Left cardiac atrium (tissue), 4 donors: ENCODE measurements around the gene NLRP1. TPM values are rescaled to one million over a fixed set of nuclear protein-coding genes. Genes with fewer than 3 reads are reported as not detected.
"Not testable (repeated sequence)": the region's sequence is repeated elsewhere in the genome, so short reads cannot be mapped to it uniquely, and the experiment has no call there.

Experiments
- ATAC-seq, 2 donors: fragments of 200-7000 bp; cut with Tn5 transposase; one replicate each; pipeline ENCODE4 v1.9.1; 2020; ENCODE audit warnings: mild to moderate bottlenecking in 2 of 2, moderate library complexity in 2 of 2
- DNase-seq: peaks from one replicate; pipeline ENCODE4 v3.0.0-alpha.2; 2020
- intact Hi-C, 2 donors: fragments of 100-400 bp; cut with DNase I; formaldehyde crosslinking; loops; one replicate each; pipeline versions ENCODE4 v1.14.1 to v1.15.1; 2022 to 2023
- total RNA-seq, 2 donors: library from RNA; stranded (reverse); fragmentation: NEBNext Ultra II Directional; extraction: Animal tissue kit (Norgen Biotek cat#: 25700); gene quantifications; one replicate each; pipeline ENCODE4 v1.2.1, GENCODE V29; 2021
- donor health status: DM: no; HTN: yes; CAD: no.
- donor health status: DM: no; HTN: yes; CAD: no; lungs with severe emphysema.
- donor health status: DM: yes; HTN: yes; CAD: no.
- donor health status: Dilated cardiomyopathy.

The NLRP1 gene
- total RNA-seq, 2 donors from 2014 or later = 10.4 to 10.5 TPM

DNA sequence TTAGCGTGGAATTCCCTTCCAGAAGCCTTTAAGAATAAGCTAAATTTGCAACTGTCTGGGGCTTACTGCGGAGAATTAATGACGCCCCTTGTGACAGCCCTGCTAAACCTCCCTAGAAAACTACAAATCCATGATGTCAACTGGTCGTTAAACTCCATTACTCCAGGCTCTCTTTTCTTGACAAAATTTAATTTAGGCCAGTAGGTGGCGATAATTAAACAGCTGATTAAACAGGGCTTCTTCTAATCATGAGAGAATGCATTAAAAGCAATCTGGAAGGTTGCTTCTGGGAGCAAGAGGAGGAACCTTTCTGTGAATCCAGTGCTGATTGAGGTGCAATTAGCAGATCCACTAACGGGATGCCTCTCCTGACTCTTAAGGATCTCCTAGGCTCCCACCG lies 8.1 kb upstream of the NLRP1 start:
- intact Hi-C loops = loop anchor here (5.0 to 10.0 kb wide), 3 partner anchors 122 to 455 kb away; no protein-coding TSS in a partner anchor
- DNase-seq = no peak
- peak in 1 of 2 donors; percentile 42 for ATAC-seq

DNA sequence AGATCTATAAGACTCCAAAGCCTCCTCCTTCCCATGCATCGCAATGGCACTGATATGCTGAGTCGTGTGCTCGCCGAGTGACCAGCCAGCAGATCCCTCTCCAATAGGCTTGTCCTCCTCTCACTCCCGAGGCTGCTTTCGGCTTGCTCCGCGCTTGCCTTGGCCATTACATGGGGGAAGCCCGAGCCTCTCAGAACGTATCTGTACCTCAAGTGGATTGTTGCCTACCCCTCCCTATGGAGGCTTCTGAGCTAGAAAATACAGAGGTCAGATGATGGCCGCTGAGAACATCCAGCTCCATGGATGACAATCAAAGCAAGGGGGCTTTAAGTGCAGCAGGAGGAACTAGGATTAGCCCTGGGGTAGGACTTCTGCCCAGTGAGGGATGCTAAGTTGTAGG lies 7.7 kb upstream of the NLRP1 start:
- no peak for DNase-seq
- no peak for ATAC-seq
- intact Hi-C loops = loop anchor here (5.0 to 10.0 kb wide), 3 partner anchors 123 to 455 kb away; no protein-coding TSS in a partner anchor

DNA sequence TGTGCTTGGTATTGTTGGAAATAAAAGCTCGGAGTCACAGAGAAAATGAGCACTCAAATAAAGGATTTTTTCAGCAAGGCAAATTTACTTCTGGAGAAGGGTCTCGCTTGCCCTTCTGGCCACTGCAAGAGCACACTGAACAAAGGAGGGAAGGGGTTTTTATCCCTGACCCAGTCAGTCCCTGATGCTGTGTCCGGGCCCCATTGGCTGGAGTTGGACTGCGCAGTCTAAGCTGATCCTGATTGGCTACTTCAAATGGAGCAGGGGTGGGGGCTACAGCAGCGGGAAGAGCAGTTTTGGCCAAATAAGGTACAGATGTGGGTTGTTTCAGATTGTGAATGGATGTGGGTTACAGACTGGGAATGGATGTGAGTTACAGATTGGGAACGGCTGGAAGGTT lies 4.3 kb upstream of the NLRP1 start:
- intact Hi-C loops = loop anchor here in 1 of 2 donors (1.0 to 5.0 kb wide), 2 partner anchors 834 to 849 kb away; partner anchors contain the start of gene AIPL1
- DNase-seq (no peak), ATAC-seq (no peak)

DNA sequence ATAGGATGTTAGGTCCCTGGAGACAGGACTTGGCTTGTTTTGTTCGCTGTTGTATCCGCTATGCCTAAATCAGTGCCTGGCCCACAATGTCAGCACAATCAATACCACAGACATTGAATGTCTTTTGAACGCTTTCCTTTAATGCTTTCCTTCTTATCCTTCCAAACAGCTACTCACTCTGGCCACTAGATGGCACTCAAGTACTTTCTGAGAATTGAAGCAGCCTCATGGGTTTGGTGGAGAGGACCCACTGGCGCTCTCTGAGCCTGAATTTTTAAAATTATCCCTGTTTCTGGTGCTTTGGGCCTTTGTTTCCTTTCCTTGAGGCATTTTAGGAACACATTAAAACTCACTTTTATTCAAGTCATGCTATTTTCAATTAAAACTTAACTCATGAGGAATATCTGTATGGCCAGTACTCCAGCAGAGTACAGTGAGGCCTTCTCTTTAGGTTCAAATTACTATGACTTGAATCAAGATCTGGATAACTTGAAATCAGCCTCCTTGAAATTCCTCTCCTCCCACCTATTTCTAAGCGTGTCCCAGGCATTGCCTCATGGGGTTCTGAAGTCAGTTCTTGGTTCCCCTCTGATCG lies 3.2 kb upstream of the NLRP1 start:
- intact Hi-C loops = loop anchor here (1.0 to 5.0 kb wide), 3 partner anchors 833 to 850 kb away; partner anchors contain the start of gene AIPL1 (in 1 of the 2)
- ATAC-seq = no peak
- no peak for DNase-seq

DNA sequence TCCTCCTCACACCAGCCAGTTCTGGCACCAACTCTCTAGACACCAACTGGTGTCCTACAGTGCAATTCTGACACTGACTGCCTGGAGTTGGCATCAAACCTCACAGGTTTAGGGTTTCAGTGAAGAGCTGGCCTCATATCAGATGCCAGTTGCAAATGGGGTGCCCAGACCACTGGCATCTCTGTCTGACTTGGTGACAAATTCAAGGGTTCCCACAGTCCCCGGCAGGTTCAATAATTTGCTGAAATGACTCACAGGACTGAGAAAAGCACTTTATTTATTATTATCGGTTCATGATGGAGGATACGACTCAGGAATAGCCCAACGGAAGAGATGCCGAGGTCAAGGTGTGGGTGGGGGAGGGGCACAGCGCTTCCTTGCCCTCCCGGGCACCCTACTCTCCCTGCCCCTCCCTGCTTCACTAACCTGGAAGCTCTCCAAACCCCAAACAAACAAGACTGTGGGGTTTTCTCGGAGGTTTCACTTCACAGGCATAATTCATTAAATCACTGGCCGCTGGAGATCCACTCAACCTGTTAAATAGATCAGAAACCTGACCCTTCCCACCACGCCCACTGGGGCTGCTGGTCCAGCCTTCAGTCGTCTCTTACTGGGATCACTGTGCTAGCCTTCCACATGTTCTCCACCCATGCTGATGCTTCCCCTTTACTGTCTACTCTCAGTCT lies 1.7 kb upstream of the NLRP1 start:
- intact Hi-C loops = loop anchor here (2.0 to 5.0 kb wide), 2 partner anchors 835 to 851 kb away; partner anchors contain the start of gene AIPL1 (in 1 of the 2)
- no peak for ATAC-seq
- DNase-seq = no peak

DNA sequence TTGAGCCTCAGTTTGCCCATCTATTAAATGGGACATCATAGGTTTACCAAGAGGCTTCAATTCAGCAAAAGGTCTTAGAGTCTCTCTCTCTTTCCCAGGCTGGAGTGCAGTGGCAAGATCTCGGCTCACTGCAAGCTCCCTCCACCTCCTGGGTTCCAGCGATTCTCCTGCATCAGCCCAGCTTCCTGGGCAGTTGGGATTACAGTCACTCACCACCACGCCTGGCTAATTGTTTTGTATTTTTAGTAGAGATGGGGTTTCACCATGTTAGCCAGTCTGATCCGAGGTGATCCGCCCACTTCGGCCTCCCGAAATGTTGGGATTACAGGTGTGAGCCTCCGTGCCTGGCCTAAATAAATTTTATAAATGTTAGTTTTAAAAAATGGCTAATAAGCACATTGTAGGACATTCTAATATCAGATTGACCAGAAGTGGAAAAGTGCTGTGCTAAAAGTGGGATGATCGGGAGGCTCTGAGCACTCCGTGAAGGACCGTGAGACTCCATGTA lies 1.0 kb upstream of the NLRP1 start:
- ATAC-seq (no peak), DNase-seq (no peak)
- intact Hi-C loops = loop anchor here in 1 of 2 donors (5.0 kb wide), 1 partner anchor 852 kb away; the partner anchor contains the start of gene AIPL1

DNA sequence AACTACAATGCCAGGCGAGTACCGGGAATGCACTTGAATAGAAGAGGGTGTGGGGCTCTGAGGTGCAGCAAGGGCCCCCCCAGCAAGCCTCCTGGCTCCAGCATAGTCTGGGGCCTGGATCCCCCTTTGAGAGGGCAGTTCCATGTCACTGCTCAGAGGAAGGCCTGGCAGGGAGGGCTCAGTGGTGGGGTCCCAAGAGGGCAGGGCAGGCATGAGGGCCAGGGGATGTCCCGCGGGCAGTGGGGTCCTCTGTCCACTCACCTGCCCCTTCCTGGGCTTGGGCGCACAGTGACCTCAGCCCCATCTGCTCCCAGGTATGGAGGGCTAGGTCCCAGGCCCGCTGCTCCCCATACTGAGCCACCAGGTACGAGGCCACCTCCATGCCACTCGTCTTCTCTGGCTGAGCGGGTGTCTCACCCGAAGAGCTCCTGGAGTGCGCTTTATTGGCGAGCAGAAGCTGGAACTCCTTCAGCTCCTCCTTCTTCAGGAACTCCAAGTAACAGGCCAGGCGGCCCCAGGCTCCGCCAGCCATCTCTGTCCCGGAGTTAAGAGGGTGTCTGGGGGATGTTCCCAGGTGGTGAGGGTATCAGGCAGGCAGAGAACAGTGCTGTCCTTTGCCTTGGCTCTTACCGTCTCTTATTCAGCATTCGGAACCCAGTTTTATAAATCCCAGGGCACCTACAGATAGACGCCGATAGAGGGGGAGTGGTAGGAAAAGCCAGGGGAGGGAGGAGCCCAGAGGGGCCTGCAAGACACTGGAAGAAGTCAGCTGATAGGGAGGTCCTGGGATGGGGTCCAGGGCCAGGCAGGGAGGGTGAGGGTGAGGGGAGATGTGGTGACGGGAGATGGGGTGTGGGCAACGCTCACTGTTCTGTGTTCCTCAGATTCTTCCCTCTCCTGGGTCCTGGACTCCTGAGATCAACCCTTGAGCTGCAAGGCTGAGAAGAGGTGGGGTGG lies 605 bp downstream of the NLRP1 start:
- intact Hi-C loops = no loop called here
- DNase-seq = peak; percentile 45

DNA sequence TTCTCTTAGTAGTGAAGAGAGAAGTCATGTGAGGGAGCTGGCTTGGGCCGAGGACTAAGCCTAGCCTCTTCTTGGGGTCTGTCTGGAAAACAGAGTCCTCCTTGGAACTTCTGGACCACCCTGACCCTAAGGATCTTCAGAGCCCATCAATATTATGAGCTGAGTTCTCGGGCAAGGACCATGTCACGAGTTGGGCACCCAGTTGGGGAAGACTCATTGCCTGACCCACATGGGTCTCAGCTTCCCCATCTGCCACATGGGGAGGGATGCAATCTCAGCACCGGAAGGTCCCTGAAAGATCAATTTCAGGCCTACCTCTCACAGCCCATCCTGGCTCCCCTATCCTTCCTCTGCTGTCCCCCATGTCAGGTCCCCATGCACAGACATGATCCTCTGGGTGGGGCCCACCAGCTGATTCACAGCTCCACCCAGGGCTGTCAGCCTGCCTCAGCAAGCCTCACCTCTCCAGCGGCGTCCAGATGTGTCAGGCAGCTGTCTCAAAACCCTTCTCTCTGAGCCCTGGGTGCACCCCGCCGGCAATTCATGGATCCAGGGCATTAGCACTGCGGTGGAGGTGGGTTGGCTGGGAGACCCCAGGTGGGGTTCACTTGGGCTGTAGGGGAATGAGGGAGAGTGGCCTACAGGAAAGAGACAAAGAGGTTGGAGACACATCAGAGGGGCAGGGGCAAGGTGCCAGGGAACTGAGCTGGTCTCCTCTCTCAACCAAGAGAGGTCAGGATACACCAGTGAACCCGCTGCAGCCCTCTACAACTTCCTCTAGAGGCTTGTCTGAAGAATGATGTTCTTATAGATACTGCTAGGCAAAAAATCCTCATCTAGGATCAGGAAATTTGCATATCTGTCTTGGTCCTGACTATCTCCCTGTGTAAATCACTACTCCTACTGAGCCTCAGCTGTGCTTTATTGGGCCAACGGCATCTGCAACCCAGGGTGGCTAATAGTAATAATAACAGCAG lies 1.8 kb downstream of the NLRP1 start:
- DNase-seq = no peak
- intact Hi-C loops = no loop called here
- no peak for ATAC-seq

More for the DNA sequence above, 605 bp downstream of the NLRP1 start:
- peak; percentile 48 to 52 for ATAC-seq

DNA sequence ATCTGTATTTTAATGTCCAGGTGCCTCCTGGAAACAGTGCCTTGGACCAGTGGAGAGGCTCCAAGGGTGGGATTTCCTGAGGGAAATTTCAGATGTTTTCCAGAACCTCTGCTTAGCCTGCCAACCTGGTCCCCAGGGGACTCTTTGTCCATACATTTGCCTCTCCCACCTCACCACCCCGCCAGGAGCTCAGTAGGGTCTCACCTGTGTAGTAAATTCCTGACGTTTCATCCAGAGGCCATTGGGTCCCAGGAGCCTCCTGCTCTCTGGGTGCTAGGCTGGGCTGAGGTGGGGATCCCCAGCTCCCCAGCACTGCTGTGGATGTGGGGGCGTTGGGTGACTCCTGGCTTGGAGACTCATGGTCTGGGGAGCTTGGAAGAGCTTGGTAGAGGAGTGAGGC lies 2.7 kb downstream of the NLRP1 start:
- DNase-seq (no peak), ATAC-seq (no peak)
- intact Hi-C loops = no loop called here

DNA sequence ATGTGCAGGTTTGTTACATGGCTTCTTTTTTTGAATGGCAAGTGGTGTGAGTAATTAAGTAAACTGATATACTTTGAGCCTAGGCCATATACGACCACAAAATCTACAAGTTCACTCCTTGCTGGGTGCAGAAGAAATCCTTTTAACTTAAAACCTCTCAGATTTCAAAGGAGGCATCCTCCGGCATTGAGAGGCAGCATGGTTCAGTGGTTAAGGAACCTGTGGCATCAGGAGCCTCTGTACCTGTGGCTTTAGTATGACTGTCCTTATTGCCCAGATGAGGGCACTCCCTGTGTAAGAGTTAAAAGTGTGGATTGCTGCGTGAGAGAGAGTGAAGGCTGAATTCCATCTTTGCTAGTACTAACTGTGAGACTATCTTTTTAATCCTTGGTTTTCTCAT lies 3.3 kb downstream of the NLRP1 start:
- no peak for DNase-seq
- intact Hi-C loops = no loop called here
- ATAC-seq = no peak

DNA sequence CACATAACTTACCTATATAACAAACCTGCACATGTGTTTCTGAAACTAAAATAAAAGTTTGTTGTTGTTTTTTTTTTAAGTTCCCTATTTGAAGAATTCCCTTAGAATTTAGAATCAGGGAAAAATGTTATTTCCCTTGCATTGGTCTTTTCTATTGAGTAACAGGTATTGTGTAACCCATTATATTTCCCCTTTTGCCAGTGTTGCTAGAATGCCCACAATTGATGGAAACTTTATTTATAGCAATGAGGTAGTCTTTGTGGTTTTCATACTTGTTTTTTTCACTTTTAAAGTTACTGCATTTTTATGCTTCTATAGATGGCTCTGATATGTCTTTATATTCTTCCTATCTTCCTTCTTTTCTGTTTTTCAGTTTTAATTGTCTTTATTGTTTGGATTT lies 3.9 kb downstream of the NLRP1 start:
- ATAC-seq (no peak), DNase-seq (no peak)
- intact Hi-C loops = no loop called here

DNA sequence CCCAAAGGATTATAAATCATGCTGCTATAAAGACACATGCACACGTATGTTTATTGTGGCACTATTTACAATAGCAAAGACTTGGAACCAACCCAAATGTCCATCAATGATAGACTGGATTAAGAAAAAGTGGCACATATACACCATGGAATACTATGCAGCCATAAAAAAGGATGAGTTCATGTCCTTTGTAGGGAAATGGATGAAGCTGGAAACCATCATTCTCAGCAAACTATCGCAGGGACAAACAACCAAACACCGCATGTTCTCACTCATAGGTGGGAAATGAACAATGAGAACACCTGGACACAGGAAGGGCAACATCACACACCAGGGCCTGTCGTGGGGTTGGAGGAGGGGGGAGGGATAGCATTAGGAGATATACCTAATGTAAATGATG lies 5.5 kb downstream of the NLRP1 start:
- intact Hi-C loops, ATAC-seq: not testable (repeated sequence)

DNA sequence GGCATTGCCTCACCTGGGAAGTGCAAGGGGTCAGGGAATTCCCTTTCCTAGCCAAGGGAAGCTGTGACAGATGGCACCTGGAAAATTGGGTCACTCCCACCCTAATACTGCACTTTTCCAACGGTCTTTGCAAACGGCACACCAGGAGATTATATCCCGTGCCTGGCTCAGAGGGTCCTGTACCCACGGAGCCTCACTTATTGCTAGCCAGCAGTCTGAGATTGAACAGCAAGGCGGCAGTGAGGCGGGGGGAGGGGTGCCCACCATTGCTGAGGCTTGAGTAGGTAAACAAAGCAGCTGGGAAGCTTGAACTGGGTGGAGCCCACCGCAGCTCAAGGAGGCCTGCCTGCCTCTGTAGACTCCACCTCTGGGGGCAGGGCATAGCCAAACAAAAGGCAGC lies 11.3 kb downstream of the NLRP1 start:
- DNase-seq, intact Hi-C loops, ATAC-seq: not testable (repeated sequence)

More for the DNA sequence above, 5.5 kb downstream of the NLRP1 start:
- not testable (repeated sequence) for DNase-seq

DNA sequence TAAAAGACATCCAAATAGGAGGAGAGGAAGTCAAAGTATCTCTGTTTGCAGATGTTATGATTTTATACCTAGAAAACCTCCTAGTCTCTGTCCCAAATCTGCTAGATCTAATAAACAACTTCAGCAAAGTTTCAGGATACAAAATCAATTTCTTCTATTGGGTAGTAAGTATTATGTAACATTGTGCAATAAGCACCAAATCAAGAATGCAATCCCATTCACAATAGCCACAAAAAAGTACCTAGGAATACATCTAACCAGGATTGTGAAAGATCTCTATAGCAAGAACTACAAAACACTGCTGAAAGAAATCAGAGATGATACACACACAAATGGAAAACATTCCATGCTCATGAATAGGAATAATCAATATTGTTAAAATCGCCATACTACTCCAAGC lies 13.0 kb downstream of the NLRP1 start:
- DNase-seq (no peak), ATAC-seq (no peak)

DNA sequence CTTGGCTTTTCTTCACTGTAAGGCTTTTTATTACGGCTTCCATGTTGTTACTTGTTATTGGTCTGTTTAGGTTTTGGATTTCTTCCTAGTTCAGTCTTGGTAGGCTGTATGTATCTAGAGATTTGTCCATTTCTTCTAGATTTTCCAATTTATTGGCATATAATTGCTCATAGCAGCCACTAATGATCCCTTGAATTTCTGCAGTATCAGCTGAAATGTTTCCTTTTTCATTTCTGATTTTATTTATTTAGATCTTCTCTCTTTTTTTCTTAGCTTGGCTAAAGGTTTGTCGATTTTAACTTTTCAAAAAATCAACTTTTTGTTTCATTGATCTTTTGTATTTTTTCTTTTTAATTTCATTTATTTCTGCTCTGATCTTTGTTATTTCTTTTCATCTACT lies 18.5 kb downstream of the NLRP1 start:
- no peak for ATAC-seq
- intact Hi-C loops = no loop called here
- no peak for DNase-seq

More for the DNA sequence above, 13.0 kb downstream of the NLRP1 start:
- intact Hi-C loops = no loop called here

DNA sequence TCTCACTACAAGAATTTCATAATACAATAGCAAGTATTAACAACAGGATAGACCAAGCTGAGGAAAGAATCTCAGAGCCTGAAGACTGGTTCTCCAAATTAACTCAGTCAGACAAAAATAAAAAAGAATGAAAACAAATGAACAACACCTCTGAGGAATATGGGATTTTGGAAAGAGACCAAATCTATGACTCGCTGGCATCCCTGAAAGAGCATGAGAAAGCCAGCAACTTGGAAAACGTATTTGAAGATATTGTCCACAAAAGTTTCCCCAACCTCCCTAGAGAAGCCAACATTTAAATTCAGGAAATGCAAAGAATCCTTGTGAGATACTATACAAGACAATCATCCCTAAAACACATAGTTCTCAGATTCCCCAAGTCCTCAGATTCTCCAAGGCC lies 20.9 kb downstream of the NLRP1 start:
- intact Hi-C loops = no loop called here
- DNase-seq (no peak), ATAC-seq (no peak)

DNA sequence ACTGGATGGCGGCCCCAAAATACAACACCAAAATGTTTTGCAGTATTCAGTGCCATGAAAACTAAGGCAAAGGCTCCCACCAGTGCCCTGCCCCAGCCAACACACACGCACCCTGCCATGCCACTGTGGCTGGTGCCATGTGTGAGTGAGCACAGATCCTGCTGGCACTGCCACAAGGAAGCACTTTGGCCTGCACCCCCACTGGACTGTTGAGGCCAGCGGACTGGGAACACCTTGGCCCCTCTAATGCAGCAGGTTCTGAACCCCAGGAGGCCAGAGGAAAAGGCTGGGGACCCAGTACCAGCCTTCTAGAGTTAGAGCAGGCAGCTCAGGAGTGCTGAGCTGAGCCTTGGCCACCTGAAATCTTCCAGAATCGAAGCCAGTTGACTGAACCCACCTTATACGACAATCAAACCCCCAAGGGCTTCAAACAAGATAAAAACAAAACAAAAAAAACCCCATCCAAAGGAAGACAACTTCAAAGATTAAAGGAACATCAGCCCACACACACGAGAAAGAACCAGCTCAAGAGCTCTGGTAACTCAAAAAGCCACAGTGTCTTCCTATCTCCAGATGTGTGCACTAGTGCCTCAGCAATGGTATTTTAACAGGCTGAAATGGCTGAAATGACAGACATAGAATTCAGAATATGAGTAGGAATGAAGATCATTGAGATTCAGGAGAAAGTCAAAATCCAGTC lies 21.5 kb downstream of the NLRP1 start:
- intact Hi-C loops = no loop called here
- ATAC-seq (no peak), DNase-seq (no peak)
